Measurements from ENCODE around the gene ARHGAP15.

- TF ChIP-seq CTCF (conservative IDR thresholded peaks at IDR 0.05) = no peak
- no peak for TF ChIP-seq EZH2 (IDR thresholded peaks at IDR 0.05; ENCODE audit: low read depth)
These were observed 657.0 kb downstream of the ARHGAP15 start for GRCh38 chr2:143786026-143786765.
